SIG-M5 treated with dmso at 0.1 percent for 504 hours (cell line): ENCODE data around the gene SYNPO2.
A peak's percentile ranks its signal among the peaks of the same experiment; 100 is the strongest.
"Not testable (repeated sequence)": the region's sequence is repeated elsewhere in the genome, so short reads cannot be mapped to it uniquely, and the experiment has no call there.

Experiments used
- DNase-seq: peaks from one replicate; lab custom pipeline; 2025; ENCODE audit not compliant: unreplicated experiment; lab: John Stamatoyannopoulos, UW

The SYNPO2 gene

DNA sequence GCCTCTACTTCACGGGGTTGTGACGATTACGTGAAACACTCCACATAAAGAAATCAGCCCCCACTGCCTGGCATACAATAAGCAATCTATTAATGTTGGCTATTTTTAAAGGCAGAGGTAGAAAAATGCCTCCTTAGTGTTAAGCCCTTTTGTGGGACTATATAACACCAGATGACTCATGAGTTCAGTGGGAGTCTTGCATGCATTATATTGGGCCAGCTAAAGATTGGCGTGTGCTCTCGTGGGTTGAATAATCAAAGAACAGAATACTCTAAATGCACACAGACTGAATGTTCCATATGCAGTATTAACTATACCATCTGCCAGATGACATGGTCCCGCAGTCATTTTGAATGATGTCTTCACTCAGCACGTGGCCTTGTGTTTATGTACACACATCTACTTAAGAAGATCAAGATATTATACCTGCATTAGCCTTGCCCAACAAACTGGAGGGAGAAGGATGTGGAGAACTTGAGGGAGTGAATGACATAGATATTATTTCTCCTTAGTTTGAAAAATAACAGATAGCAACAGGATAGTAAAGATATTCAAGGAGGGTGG, 162.0 kb downstream of the SYNPO2 start:
- DNase-seq = no peak

GRCh38 chr4:119053245-119053644, 164.6 kb downstream of the SYNPO2 start:
- DNase-seq = no peak

DNA sequence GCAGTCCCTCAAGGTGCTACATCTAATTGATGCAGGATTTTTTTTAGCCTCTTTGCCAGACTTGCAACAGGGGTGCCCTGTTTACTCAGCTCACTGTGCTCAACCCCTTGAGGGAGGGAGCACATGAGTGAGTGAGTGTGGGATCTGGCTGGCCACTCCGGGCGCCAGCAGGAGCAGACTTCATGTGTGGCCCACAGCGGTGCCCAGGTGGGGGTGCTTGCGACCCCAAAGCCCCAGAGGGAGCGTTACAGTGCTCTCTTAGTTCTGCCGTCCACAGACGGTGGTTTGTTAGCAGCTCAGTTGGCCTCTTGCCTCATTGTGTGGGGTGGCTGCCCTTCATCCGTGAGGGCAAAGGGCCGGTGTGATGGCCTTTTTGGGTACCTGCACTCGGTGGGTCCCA, 165.3 kb downstream of the SYNPO2 start:
- DNase-seq = no peak

DNA sequence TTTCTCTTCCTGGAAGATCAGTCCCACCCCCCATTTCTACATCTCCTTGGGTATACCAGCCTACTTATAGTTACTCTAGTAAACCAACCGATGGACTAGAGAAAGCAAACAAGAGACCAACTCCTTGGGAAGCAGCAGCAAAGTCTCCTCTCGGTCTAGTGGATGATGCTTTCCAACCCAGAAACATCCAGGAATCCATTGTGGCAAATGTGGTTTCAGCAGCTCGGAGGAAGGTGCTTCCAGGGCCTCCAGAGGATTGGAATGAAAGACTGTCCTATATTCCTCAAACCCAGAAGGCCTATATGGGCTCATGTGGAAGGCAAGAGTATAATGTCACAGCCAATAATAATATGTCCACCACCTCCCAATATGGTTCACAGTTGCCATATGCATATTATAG, 168.8 kb downstream of the SYNPO2 start:
- DNase-seq = no peak

DNA sequence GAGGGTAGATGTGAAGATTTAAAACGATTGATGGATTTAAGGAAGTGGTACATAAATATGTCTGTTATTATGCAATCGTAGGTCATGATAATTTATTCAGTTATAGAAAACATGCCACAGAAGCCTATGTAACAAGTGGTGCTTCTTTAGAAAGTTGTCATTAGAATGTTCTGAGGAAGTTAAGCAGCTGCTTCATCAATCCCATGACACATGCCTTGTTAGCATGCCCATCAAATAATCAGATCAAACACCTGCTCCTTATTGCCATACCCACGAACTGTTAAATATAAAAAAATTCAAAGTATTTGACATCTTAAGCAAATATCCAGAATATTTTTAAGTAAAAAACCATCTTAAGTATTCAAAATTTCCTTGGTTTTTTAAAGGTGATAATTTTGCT, 170.6 kb downstream of the SYNPO2 start:
- DNase-seq = no peak

DNA sequence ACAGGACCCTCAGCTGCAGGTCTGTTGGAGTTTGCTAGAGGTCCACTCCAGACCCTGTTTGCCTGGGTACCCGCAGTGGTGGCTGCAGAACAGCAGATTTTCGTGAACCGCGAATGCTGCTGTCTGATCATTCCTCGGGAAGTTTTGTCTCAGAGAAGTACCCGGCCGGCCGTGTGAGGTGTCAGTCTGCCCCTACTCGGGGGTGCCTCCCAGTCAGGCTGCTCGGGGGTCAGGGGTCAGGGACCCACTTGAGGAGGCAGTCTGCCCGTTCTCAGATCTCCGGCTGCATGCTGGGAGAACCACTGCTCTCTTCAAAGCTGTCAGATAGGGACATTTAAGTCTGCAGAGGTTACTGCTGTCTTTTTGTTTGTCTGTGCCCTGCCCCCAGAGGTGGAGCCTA, 178.5 kb downstream of the SYNPO2 start:
- DNase-seq = not testable (repeated sequence)

- not testable (repeated sequence) for DNase-seq
Measured at GRCh38 chr4:119067670-119068360, 179.2 kb downstream of the SYNPO2 start.

GRCh38 chr4:119068529-119068962, 179.9 kb downstream of the SYNPO2 start:
- no peak for DNase-seq

- DNase-seq = no peak
Measured at GRCh38 chr4:119070301-119070700, 181.6 kb downstream of the SYNPO2 start.

DNA sequence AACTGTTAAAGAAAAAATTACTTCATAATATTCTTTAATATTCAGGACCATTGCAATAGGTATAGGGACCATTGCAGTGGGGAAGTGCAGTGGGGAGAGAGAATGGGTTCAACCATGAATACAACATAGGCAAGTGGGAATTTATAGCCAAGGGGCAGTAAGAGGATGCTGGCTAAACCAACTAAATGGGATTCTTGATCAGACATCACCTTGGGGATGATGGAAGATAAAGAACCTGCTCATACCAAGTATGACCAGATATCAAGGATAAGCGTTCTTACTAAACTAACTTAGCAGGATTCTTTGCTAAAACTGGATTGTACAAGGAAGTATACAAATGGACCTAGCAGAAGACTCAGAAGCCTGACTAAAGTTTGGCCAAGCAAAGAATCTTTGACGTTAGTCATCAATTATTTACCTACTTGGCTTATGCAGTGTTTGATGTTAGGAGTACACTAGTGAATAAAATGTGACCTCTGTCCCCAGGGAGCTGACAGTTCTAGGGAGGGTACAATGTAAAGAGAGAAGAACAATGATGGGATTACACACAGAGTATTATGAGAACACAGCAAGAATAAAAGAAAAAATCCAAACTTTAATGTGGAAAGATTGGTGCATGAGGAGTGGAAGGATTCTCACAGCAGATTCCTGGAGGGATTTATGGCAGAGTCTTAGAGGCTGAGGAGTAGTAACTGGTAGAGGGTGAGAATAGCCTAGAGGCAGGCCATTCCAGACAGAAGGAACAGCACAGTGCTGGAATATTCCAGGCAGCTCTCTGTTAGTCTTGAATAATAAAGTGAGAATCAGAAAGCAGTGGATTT, 192.3 kb downstream of the SYNPO2 start:
- DNase-seq = peak; percentile 47

DNA sequence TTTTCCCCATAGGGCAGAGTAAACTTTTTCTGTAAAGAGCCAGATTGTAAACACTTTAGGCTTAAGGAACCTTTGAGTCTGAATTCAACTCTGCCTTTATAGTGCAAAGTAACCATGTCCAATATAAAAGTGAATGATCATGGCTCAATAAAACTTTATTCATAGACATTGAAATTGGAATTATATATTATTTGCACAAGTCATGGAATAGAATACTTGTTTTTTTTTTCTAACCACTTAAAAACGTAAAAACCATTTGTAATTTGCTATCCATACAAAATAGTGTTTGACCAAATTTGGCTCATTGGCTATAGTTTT, 192.8 kb downstream of the SYNPO2 start:
- DNase-seq = no peak

GRCh38 chr4:119081943-119082342, 193.3 kb downstream of the SYNPO2 start:
- no peak for DNase-seq

DNA sequence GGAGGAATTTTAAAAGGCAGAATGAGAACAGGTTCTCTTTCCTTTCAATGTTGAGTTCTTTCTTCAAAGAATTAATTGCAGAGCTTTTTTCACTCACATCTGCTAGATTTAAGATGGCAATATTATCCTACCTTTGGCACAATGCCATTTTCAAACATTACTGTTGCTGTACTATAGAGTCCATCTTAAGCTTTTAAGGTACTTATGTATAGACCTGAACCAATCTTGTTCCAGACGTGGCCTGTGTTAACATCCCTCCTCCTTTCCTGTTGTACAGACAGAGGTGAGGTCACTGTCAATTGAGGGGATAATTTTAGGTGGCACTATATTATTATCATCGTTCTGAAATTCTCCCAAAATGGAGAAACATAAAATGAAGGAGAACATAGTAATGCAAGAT, 194.0 kb downstream of the SYNPO2 start:
- no peak for DNase-seq

DNA sequence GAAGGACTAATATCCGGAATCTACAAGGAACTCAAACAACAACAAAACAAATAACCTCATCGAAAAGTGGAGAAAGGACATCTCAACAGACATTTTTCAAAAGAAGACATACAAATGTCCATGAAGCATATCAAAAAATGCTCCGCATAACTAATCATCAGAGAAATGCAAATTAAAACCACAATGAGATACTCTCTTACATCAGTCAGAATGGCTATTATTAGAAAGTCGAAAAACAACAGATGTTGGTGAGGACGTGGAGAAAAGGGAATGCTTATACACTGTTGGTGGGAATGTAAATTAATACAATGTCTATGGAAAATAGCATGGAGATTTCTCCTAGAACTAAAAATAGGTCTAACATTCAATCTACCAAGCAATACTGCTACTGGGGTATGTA, 195.9 kb downstream of the SYNPO2 start:
- no peak for DNase-seq

DNA sequence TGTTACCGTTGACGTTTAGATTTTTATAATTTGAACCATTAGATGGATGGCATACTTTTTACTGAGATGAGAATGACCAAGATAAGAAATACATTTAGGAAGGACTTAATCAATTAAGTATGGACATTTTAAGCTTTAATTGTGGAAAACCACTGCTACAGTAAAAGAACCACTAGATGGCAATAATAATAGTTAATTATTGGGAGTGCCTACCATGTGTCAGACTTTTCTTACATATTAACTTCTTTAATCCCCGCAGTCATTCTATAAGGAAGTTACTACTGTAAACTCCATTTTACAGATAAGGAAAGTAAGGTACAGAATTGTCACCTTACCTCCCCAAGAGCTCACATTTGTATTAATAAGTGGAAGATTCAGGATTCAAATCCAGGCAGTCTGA, 198.5 kb downstream of the SYNPO2 start:
- no peak for DNase-seq

- DNase-seq = no peak
Measured at GRCh38 chr4:119087656-119088055, 199.0 kb downstream of the SYNPO2 start.

- DNase-seq = no peak
Measured at GRCh38 chr4:119093042-119093827, 204.6 kb downstream of the SYNPO2 start.

DNA sequence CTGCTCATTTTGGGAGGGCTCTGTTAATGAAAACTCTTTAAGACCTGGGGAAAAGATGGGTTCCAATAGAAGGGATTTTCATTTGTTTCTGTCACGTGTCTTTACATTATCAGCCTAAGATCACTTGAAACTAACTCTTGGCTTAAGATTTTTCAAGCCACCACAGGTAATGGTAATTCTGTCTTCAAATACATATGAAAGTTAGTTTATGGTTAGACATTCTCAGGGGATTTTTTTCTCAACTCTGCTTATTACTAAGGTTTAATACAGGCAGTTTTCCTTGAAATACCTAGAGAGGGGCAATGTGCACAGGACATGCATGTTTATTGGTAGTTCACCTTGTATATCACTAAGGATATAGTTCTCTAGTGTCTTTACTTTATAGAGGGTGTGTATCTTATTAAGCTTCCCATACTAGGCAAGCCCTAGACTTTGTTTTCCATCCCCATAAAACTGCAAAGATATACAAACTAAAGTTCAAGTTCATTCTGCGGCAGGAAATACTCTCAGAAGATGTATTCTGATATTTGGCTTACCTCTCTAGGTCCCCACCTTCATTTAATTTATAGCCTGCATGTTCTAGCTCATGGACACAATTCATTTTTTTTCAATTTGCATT, 208.7 kb downstream of the SYNPO2 start:
- no peak for DNase-seq

DNA sequence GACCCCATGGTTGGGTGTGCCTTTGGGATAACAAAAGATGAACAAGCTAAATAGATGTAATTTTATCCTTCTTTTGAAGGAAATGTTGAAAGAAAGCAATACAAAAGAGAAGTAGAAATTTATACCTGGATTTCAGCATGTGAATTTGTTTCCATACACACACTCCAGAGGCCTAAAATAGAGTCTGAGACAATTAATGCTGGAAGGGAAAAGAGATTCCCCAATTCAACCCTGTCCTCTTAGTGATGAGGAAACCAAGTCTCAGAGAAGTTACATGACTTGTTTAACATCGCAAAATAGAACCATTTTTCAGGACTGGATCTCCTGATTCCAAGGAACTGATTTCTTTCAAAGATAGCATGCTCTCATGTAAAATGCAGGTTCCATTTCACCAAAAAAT, 209.7 kb downstream of the SYNPO2 start:
- no peak for DNase-seq

DNA sequence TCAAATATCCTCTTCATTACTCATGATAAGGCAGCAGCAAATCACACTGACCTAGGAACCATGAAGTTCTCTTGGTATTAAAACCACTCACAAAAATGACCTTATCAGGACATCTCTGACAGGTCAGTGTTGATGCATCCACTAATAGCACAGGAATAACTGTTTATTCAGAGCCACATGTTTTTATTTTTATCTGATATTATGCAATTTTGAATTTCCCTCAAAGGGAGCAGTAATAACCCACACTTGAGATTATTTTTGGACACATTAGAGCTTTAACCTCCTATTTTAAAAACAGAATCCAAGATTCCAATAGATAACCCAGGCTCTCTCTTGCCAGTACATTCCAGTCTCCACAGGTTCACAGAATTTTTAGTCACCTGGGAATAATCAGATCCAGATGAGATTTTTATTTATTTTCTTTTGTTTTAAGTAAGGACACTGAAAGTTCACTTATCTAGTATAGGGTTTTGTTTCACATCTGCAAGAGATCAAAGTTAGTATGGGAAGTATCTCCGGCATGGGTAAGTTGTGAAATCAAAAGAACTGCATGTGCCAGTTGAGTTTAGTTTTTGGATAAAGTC, 210.7 kb downstream of the SYNPO2 start:
- DNase-seq = peak; percentile 37

DNA sequence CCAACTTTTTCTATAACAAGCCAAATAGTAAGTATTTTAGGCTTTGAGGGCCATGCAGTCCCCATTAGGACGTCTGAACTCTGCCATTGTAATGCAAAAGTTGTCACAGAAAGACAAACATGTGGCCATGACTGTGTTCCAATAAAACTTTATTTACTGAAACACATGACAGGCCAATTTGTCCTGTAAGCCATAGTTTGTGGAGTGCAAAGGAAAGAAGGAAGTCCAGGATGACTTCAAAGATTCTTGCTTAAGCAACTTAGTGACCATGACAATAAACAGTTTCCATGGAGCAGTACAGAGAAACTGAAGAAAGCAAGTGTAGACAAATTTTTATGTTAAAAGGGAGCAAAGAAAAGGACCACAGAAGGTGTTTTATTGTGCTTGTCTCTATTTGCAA, 212.0 kb downstream of the SYNPO2 start:
- DNase-seq = peak; percentile 36
